ENCODE measurements around the gene PFN1. TPM values are rescaled to one million over a fixed set of nuclear protein-coding genes. Genes with fewer than 3 reads are reported as not detected.

The PFN1 gene
- total and polyA plus RNA-seq, 8 donors: 218 to 789 (median 594) TPM

DNA sequence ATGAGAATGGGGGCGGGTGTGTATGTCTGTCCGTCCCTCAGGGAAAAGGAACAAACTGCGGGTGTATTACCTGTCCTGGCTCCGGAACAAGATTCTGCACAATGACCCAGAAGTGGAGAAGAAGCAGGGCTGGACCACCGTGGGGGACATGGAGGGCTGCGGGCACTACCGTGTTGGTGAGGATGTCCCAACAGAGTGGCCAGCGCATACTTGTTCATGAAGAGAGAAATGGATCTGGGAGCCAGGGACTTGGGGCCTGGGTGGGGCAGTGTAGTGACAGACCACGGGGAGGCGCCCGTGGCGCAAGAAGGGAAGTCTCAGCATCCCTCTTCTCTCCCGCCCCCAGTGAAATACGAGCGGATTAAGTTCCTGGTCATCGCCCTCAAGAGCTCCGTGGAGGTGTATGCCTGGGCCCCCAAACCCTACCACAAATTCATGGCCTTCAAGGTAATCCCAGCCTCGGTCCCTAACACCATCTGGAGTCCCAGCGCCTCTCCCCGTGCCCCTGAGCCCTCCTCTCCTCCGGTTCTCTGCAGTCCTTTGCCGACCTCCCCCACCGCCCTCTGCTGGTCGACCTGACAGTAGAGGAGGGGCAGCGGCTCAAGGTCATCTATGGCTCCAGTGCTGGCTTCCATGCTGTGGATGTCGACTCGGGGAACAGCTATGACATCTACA is 52.5 kb downstream of the PFN1 start:
- peaks cover 61 to 69% (median 68%) of the 10 kb centered on the region in 4 donors for H3K36me3 ChIP-seq
- WGBS, 5 donors: 77 to 81% (median 78%) methylated on average over 26 to 27 of the region's 27 CpGs
- no peak for DNase-seq
- intact Hi-C loops (cut with DNase I; ENCODE audit: low total_unique reads): loop anchor here (10.0 kb wide), 1 partner anchor 161 kb away; the partner anchor contains the start of genes CXCL16, MED11 and ZMYND15
- H3K9me3 ChIP-seq: no peaks in the 10 kb centered on the region
- peaks cover 0 to 25% (median 0%) of the 10 kb centered on the region in 3 donors for H3K27me3 ChIP-seq
- H3K4me1 ChIP-seq: peaks cover 16 to 26% (median 25%) of the 10 kb centered on the region in 4 donors
- no peak overlapping the region for H3K27ac ChIP-seq
- no peak overlapping the region for H3K4me3 ChIP-seq
- TF ChIP-seq POLR2A (IDR thresholded peaks at IDR 0.05): no peak
- TF ChIP-seq POLR2AphosphoS5 (IDR thresholded peaks at IDR 0.05): no peak
- no peak for TF ChIP-seq EP300 (IDR thresholded peaks at IDR 0.05)
- TF ChIP-seq, protein P1, sequence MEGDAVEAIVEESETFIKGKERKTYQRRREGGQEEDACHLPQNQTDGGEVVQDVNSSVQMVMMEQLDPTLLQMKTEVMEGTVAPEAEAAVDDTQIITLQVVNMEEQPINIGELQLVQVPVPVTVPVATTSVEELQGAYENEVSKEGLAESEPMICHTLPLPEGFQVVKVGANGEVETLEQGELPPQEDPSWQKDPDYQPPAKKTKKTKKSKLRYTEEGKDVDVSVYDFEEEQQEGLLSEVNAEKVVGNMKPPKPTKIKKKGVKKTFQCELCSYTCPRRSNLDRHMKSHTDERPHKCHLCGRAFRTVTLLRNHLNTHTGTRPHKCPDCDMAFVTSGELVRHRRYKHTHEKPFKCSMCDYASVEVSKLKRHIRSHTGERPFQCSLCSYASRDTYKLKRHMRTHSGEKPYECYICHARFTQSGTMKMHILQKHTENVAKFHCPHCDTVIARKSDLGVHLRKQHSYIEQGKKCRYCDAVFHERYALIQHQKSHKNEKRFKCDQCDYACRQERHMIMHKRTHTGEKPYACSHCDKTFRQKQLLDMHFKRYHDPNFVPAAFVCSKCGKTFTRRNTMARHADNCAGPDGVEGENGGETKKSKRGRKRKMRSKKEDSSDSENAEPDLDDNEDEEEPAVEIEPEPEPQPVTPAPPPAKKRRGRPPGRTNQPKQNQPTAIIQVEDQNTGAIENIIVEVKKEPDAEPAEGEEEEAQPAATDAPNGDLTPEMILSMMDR (IDR thresholded peaks at IDR 0.05): no peak

Small RNAs within 50 kb of the gene (small RNA-seq; reads per million reads assigned to genes)
- gene MIR6864 (0 to 0.27 (median 0) reads per million in 4 donors), gene MIR6865 (0 to 1.6 (median 0) reads per million in 4 donors)

Other genes starting within 250 kb of the PFN1 start
- gene PELP1, start 244.4 kb downstream of the PFN1 start, total RNA-seq: 10 to 100 TPM in 4 of 5 donors, 1 to 10 TPM in 1; 8.0 to 75.6 (median 22.4) TPM
- 10 to 100 TPM; 13.1 to 21.7 (median 21.1) TPM for gene PELP1, start 244.4 kb downstream of the PFN1 start, polyA plus RNA-seq
- 100 to 1,000 TPM in 1 of 5 donors, 10 to 100 TPM in 4; 18.7 to 157 (median 36.6) TPM for gene ARRB2, start 237.9 kb downstream of the PFN1 start, total RNA-seq
- 10 to 100 TPM; 22.2 to 42.6 (median 39.3) TPM for gene ARRB2, start 237.9 kb downstream of the PFN1 start, polyA plus RNA-seq
- 10 to 100 TPM in 3 of 5 donors, 1 to 10 TPM in 2; 3.8 to 81.7 (median 22.0) TPM for gene MED11, start 217.1 kb downstream of the PFN1 start, total RNA-seq
- 10 to 100 TPM; 42.2 to 49.9 (median 42.4) TPM for gene MED11, start 217.1 kb downstream of the PFN1 start, polyA plus RNA-seq
- 1 to 10 TPM in 2 of 5 donors, under 1 TPM in 1, not detected in 2; 0.43 to 3.1 (median 1.5) TPM for gene ZMYND15, start 208.7 kb downstream of the PFN1 start, total RNA-seq
- gene ZMYND15, start 208.7 kb downstream of the PFN1 start, polyA plus RNA-seq: 1 to 10 TPM in 2 of 3 donors, not detected in 1; 1.8 to 3.2 TPM
- 10 to 100 TPM; 17.4 to 47.4 (median 30.9) TPM for gene CXCL16, start 208.6 kb downstream of the PFN1 start, total RNA-seq
- gene CXCL16, start 208.6 kb downstream of the PFN1 start, polyA plus RNA-seq: 10 to 100 TPM; 13.7 to 37.6 (median 26.6) TPM
- gene TM4SF5, start 176.6 kb downstream of the PFN1 start, total RNA-seq: 100 to 1,000 TPM in 1 of 5 donors, 1 to 10 TPM in 2, not detected in 2; 6.7 to 199 (median 9.5) TPM
- gene TM4SF5, start 176.6 kb downstream of the PFN1 start, polyA plus RNA-seq: 1 to 10 TPM; 2.3 to 9.1 (median 6.1) TPM
- 1 to 10 TPM in 2 of 5 donors, not detected in 3; 1.5 to 2.3 TPM for gene VMO1, start 162.2 kb downstream of the PFN1 start, total RNA-seq
- 1 to 10 TPM; 1.4 to 3.0 (median 2.7) TPM for gene VMO1, start 162.2 kb downstream of the PFN1 start, polyA plus RNA-seq
- gene GLTPD2, start 159.6 kb downstream of the PFN1 start, total RNA-seq: not detected
- under 1 TPM in 1 of 3 donors, not detected in 2; 0.15 TPM for gene GLTPD2, start 159.6 kb downstream of the PFN1 start, polyA plus RNA-seq
- gene PSMB6, start 152.4 kb downstream of the PFN1 start, total RNA-seq: 100 to 1,000 TPM in 2 of 5 donors, 10 to 100 TPM in 3; 60.2 to 118 (median 80.5) TPM
- gene PSMB6, start 152.4 kb downstream of the PFN1 start, polyA plus RNA-seq: 100 to 1,000 TPM; 187 to 200 (median 187) TPM
- 100 to 1,000 TPM in 2 of 5 donors, 10 to 100 TPM in 3; 14.5 to 123 (median 34.1) TPM for gene PLD2, start 141.4 kb downstream of the PFN1 start, total RNA-seq
- 10 to 100 TPM; 10.3 to 28.7 (median 10.8) TPM for gene PLD2, start 141.4 kb downstream of the PFN1 start, polyA plus RNA-seq
- 100 to 1,000 TPM in 1 of 5 donors, 10 to 100 TPM in 4; 40.9 to 230 (median 49.6) TPM for gene MINK1, start 115.2 kb downstream of the PFN1 start, total RNA-seq
- 10 to 100 TPM; 24.6 to 57.1 (median 29.8) TPM for gene MINK1, start 115.2 kb downstream of the PFN1 start, polyA plus RNA-seq
- 1 to 10 TPM in 4 of 5 donors, not detected in 1; 1.4 to 6.6 (median 2.9) TPM for gene C17orf107, start 49.0 kb downstream of the PFN1 start, total RNA-seq
- 1 to 10 TPM in 2 of 3 donors, under 1 TPM in 1; 0.75 to 3.2 (median 2.4) TPM for gene C17orf107, start 49.0 kb downstream of the PFN1 start, polyA plus RNA-seq
- gene CHRNE, start 45.4 kb downstream of the PFN1 start, total RNA-seq: 1 to 10 TPM in 1 of 5 donors, under 1 TPM in 1, not detected in 3; 0.45 to 2.0 TPM
- 1 to 10 TPM in 1 of 3 donors, under 1 TPM in 2; 0.43 to 1.2 (median 0.93) TPM for gene CHRNE, start 45.4 kb downstream of the PFN1 start, polyA plus RNA-seq
- not detected for gene GP1BA, start 16.3 kb downstream of the PFN1 start, total RNA-seq
- gene GP1BA, start 16.3 kb downstream of the PFN1 start, polyA plus RNA-seq: under 1 TPM in 1 of 3 donors, not detected in 2; 0.05 TPM
- 10 to 100 TPM; 25.2 to 73.5 (median 43.2) TPM for gene SLC25A11, start 8.5 kb downstream of the PFN1 start, total RNA-seq
- 10 to 100 TPM; 29.1 to 45.6 (median 40.9) TPM for gene SLC25A11, start 8.5 kb downstream of the PFN1 start, polyA plus RNA-seq
- gene RNF167, start 8.3 kb downstream of the PFN1 start, total RNA-seq: 10 to 100 TPM in 4 of 5 donors, 1 to 10 TPM in 1; 8.8 to 57.1 (median 33.9) TPM
- 100 to 1,000 TPM in 2 of 3 donors, 10 to 100 TPM in 1; 73.3 to 134 (median 112) TPM for gene RNF167, start 8.3 kb downstream of the PFN1 start, polyA plus RNA-seq
- 10 to 100 TPM in 1 of 5 donors, 1 to 10 TPM in 3, not detected in 1; 1.8 to 12.1 (median 5.8) TPM for gene ENO3, start 2.6 kb upstream of the PFN1 start, total RNA-seq
- 10 to 100 TPM in 1 of 3 donors, 1 to 10 TPM in 2; 6.6 to 11.3 (median 10.0) TPM for gene ENO3, start 2.6 kb upstream of the PFN1 start, polyA plus RNA-seq
- gene SPAG7, start 19.3 kb upstream of the PFN1 start, total RNA-seq: 100 to 1,000 TPM in 1 of 5 donors, 10 to 100 TPM in 4; 17.5 to 133 (median 51.8) TPM
- 10 to 100 TPM; 76.4 to 85.8 (median 78.5) TPM for gene SPAG7, start 19.3 kb upstream of the PFN1 start, polyA plus RNA-seq
- 100 to 1,000 TPM in 2 of 5 donors, 10 to 100 TPM in 2, 1 to 10 TPM in 1; 8.1 to 202 (median 82.1) TPM for gene CAMTA2, start 39.1 kb upstream of the PFN1 start, total RNA-seq
- 10 to 100 TPM; 28.0 to 52.7 (median 41.4) TPM for gene CAMTA2, start 39.1 kb upstream of the PFN1 start, polyA plus RNA-seq
- 1 to 10 TPM in 2 of 5 donors, not detected in 3; 1.3 to 6.1 TPM for gene INCA1, start 49.0 kb upstream of the PFN1 start, total RNA-seq
- 1 to 10 TPM; 1.4 to 2.7 (median 1.6) TPM for gene INCA1, start 49.0 kb upstream of the PFN1 start, polyA plus RNA-seq
- gene KIF1C, start 49.4 kb upstream of the PFN1 start, total RNA-seq: 100 to 1,000 TPM in 2 of 5 donors, 10 to 100 TPM in 3; 47.5 to 334 (median 94.8) TPM
- gene KIF1C, start 49.4 kb upstream of the PFN1 start, polyA plus RNA-seq: 100 to 1,000 TPM in 1 of 3 donors, 10 to 100 TPM in 2; 33.4 to 130 (median 70.3) TPM
- not detected for gene SLC52A1, start 86.9 kb upstream of the PFN1 start, total RNA-seq
- gene SLC52A1, start 86.9 kb upstream of the PFN1 start, polyA plus RNA-seq: 1 to 10 TPM in 1 of 3 donors, not detected in 2; 1.0 TPM
- gene ZFP3, start 129.9 kb upstream of the PFN1 start, total RNA-seq: 10 to 100 TPM in 1 of 5 donors, 1 to 10 TPM in 4; 2.9 to 15.2 (median 6.6) TPM
- gene ZFP3, start 129.9 kb upstream of the PFN1 start, polyA plus RNA-seq: 1 to 10 TPM; 1.7 to 2.6 (median 1.7) TPM
- gene ZNF232, start 163.3 kb upstream of the PFN1 start, total RNA-seq: 1 to 10 TPM in 4 of 5 donors, under 1 TPM in 1; 0.58 to 8.0 (median 7.5) TPM
- 10 to 100 TPM in 1 of 3 donors, 1 to 10 TPM in 2; 6.9 to 11.8 (median 7.0) TPM for gene ZNF232, start 163.3 kb upstream of the PFN1 start, polyA plus RNA-seq
- gene USP6, start 167.5 kb upstream of the PFN1 start, total RNA-seq: under 1 TPM in 2 of 5 donors, not detected in 3; 0.18 to 0.45 TPM
- gene USP6, start 167.5 kb upstream of the PFN1 start, polyA plus RNA-seq: under 1 TPM in 1 of 3 donors, not detected in 2; 0.05 TPM
- 10 to 100 TPM in 2 of 5 donors, 1 to 10 TPM in 3; 5.8 to 73.5 (median 10.0) TPM for gene ZNF594, start 243.3 kb upstream of the PFN1 start, total RNA-seq
- gene ZNF594, start 243.3 kb upstream of the PFN1 start, polyA plus RNA-seq: 1 to 10 TPM in 1 of 3 donors, under 1 TPM in 1, not detected in 1; 0.56 to 1.1 TPM